Left colon (tissue), 2 donors: Measurements from ENCODE around the gene SLC1A4. TPM values are rescaled to one million over a fixed set of nuclear protein-coding genes. Genes with fewer than 3 reads are reported as not detected.
A peak's percentile ranks its signal among the peaks of the same experiment; 100 is the strongest.

ENCODE experiments used
- ATAC-seq: fragments of 200-7000 bp; cut with Tn5 transposase; one replicate; pipeline ENCODE4 v1.9.1; 2020; ENCODE audit warnings: mild to moderate bottlenecking, moderate library complexity
- DNase-seq, 2 donors: peaks; one replicate each; pipeline ENCODE4 v3.0.0-alpha.2; 2020
- intact Hi-C, 2 donors: fragments of 100-400 bp; cut with DNase I in 1 of 2; cut with micrococcal nuclease in 1 of 2; formaldehyde crosslinking; loops; one replicate each; pipeline versions ENCODE4 v1.11.2 to v1.14.0; 2022; cut with DNase I, micrococcal nuclease
- total RNA-seq, 2 donors: library from RNA; stranded (reverse); fragmentation: NEBNext Ultra II Directional; extraction: Animal tissue kit (Norgen Biotek cat#: 25700); gene quantifications; one replicate each; pipeline ENCODE4 v1.2.1, GENCODE V29; 2021
- donor health status: DM: no; HTN: no; CAD: no.
- donor health status: DM: yes; HTN: yes; CAD: no.

The SLC1A4 gene
- total RNA-seq, 2 donors from 2014 or later: 10.8 to 12.5 TPM

DNA sequence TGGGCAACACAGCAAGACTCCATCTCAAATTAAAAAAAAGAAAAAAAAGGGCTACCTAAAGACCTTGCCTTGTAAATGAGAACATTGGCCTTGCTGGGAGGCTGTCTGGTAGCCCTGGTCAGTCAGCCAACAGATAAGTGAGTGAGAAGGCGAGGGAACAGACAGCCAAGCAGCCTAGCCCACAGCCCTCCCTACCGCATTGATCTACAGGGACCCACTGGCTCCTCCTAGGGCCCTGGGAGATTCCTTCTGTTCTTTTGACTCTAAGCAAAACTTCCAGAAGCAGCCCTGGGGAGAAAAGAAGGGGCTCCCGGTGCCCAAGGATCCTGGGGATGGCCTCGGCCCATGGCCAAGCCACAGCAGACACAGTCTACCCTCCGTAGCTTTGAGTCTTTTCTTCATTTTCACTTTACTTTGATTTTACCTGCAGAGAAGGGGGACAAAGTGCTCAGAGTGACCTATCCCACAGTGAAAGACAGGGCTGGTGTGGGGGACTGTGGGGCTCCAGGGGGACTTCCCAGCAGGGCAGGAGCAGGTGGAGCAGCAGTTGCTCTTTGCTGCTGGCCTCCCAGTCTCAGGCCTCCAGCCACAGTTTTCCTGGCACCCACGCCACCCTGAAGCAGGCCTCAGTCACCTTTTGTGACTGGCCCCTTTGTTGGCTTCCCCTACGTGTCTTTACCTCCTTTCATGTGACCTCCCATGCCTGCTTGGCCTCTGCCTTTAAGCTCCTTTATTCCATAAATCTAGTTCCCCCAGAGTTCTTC lies 72.1 kb downstream of the SLC1A4 start:
- intact Hi-C loops: loop anchor here in 1 of 2 donors (10.0 kb wide), 1 partner anchor 123 kb away; no protein-coding TSS in a partner anchor
- ATAC-seq: no peak
- no peak for DNase-seq

DNA sequence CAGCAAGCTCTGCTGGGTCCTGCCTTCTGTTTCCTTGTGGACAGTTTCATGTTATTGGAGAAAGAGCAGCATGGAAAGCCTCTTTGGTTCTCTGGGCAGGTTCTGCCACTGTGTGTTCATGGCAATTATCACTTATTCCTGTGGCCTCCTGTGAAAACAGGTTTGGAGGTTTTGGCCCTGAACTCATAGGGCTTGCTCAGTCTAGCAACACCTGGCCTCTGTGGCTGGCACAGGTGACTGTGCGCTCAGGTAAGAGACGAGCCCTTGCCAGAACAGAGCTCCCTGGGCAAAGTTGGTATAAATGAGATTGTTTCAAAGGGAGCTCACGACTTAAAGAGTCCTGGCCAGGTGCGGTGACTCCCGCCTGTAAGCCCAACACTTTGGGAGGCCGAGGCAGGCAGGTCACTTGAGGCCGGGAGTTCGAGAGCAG lies 72.7 kb downstream of the SLC1A4 start:
- no peak for DNase-seq
- intact Hi-C loops: loop anchor here in 1 of 2 donors (10.0 kb wide), 1 partner anchor 123 kb away; no protein-coding TSS in a partner anchor
- no peak for ATAC-seq

DNA sequence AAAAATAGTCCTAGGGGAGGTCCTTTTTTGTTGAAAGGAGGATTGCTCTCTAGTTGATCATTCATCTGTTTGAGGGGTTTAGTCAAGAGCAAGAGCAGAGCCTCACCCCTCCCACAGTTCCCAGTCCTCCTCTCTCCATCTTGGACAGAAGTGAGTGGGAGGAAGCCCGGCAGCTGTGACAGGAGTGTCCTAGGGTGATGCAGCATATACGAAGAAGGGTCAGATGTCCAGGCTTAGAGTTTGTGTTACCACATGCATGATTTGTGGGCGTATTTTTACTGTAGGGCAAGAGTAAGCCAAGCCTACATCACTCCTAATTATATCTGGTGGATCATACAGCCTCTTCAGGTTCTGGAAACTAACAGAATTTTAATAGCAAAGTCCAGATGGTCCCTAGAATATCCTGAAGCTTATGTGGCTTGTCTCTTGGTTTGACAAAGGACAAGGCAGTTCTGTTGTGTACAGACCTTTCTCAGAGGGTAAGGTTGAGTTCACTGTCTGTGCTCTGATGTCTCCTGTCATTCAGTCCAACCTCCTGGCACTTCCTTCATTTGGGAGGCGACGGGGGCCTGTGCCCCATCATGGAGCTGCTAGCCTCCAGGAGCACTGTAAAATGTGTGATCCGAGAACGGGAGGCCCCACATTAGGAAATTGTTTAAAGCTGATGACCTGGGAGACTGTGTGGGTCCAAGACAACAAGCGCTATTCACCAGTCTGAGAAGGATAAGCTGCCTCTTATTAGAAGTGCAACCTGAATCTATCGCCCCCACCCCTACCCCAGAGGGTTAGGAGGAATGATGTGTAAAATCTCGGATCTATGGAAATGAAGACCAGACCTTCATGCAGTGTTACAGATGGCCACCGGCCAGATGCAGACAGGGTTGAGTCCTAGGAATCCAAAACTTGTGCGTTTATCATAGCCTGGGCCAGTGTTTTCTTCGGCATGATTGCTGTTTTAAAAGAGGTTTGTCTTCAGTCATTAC lies 73.9 kb downstream of the SLC1A4 start:
- no peak for ATAC-seq
- intact Hi-C loops: loop anchor here in 1 of 2 donors (10.0 kb wide), 1 partner anchor 122 kb away; no protein-coding TSS in a partner anchor
- DNase-seq: no peak

DNA sequence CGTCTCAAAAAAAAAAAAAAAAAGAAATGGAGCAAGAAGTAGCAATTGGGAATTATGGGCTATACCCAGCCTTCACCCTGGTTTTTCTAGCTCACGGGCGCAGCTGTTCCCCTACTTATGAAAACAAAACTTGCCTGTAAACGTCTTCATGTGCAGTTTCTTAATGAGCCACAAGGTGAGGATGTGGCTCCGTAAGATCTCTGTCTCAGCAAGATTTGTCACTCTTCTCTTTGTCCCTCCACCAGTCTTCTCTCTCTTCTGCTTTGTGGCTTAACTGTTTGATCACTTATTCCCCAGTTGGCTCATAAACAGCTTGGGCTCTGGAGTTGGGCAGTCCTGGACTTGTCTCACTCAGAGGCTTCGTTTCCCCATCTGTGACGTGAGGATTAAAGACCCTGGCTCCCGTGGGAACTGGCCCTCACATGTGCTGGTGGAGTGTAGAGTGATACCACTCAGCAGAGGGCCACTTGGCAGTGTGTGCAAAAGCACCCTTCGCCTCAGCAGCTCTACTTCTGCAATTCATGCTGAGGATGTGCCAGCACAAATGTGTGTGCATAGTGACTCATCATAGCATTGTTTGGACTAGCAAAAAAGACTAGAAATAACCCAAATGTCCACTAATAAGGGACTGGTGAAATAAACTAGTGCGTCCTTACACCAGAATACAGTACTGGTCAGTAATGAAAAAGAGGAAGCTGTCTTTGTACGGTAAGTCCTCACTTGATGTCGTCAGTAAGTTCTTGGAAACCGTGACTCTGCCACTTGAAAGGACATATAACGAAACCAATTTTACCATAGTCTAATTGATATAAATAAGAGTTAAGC lies 75.7 kb downstream of the SLC1A4 start:
- intact Hi-C loops: loop anchor here in 1 of 2 donors (10.0 kb wide), 1 partner anchor 120 kb away; no protein-coding TSS in a partner anchor
- DNase-seq (peak; percentile 45 to 60), ATAC-seq (peak; percentile 85)

DNA sequence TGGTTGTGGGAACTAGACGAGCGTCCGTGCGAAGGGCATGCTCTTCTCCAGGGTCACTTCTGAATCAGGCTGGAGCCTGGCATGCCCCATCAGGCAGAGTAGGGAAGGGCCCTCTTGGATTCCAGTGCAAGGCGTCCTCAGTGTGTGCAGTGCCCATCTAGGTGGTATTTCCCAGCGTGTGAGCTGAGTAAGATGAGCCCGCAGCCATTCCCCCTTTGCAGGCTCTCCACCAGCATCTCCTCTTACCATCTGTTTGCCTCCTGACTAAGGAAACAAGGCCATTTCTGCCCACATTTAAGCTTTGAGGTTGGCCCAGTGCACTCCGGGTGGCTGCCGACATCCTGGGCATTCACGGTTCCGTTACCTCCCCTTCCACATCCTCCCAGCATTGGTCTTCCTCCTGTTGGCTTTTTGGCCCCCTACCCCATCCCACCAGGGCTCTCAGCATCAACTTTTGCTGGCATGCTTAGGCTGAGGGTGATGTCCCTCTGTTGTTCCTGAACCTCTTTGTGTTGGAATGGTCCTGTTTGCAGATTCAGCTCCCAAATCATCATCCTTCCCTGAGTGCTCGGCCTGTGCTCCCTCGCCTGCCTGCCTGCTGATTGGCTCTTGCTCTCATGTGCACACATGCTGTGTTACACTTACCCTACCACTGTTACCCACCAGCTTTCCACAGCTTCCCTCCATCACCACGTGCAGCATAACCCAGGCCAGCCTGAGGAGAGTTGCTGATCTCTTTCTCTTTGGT lies 78.8 kb downstream of the SLC1A4 start:
- intact Hi-C loops: loop anchor here in 1 of 2 donors (10.0 kb wide), 1 partner anchor 117 kb away; no protein-coding TSS in a partner anchor
- DNase-seq (no peak), ATAC-seq (no peak)

DNA sequence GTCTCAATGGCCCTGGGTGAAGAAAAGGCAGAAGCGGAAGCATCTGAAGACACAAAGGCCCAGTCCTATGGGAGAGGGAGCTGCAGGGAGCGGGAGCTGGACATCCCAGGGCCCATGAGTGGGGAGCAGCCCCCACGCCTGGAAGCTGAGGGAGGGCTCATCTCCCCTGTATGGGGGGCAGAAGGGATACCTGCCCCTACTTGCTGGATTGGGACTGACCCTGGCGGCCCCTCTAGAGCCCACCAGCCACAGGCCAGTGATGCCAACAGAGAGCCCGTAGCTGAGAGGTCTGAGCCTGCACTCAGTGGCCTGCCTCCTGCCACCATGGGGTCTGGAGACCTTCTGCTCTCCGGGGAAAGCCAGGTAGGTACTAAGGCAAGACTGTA lies 80.2 kb downstream of the SLC1A4 start:
- DNase-seq (no peak), ATAC-seq (no peak)
- intact Hi-C loops: loop anchor here in 1 of 2 donors (10.0 kb wide), 1 partner anchor 115 kb away; no protein-coding TSS in a partner anchor

DNA sequence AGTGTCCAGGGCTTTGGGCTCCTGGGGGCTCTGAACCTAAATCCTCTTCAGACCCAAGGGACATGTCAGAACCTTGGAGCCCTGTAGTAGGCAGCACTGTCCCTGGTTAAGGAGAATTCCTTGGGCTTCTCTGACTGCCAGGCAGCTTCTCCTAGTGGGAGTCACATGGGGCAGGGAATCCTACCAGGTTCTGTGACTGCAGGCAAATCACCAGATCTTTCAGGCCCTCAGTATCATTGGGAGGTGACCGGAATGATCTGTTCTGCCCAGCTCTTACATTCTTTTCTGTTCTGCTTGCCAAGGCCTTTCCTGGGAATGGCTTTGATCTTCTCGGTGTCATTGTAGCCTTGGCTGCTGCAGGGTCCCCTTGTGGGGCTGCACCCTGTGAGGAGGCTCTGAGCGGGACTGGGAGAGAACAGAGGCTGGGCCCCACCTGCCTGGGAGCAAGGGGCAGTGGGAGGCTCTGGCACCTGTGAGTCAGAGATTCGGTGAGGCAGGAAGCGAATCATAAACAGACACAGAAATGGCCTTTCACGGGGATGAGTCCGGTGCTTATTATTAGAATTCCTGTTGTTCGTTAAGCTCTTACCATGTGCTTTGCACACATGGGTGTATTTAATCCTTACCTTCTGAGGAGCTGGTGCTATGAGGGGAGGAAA lies 81.1 kb downstream of the SLC1A4 start:
- intact Hi-C loops: loop anchor here in 1 of 2 donors (10.0 kb wide), 1 partner anchor 54 kb away; no protein-coding TSS in a partner anchor
- peak in 1 of 2 donors; percentile 60 for DNase-seq
- ATAC-seq: peak; percentile 75

DNA sequence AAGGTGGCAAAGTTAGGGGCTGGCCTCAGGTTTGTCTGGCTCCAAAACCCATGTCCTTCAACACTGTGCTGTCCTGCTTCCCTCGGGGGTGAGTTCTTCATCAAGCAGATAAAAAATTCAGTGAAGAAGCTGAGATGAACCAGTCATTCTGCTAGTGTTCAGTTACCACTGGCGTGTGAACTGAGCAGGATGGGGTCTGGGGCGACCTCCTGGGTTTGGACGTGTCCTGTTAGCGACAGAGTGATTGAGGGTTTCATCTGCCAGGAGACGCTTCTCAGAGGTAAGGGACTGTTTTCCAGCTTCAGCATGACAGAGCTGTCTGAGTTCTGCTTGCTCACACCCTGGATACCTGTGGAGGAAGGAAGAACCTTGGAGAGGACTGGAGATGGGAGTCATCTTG lies 81.7 kb downstream of the SLC1A4 start:
- no peak for DNase-seq
- intact Hi-C loops: loop anchor here in 1 of 2 donors (10.0 kb wide), 1 partner anchor 54 kb away; no protein-coding TSS in a partner anchor
- no peak for ATAC-seq

DNA sequence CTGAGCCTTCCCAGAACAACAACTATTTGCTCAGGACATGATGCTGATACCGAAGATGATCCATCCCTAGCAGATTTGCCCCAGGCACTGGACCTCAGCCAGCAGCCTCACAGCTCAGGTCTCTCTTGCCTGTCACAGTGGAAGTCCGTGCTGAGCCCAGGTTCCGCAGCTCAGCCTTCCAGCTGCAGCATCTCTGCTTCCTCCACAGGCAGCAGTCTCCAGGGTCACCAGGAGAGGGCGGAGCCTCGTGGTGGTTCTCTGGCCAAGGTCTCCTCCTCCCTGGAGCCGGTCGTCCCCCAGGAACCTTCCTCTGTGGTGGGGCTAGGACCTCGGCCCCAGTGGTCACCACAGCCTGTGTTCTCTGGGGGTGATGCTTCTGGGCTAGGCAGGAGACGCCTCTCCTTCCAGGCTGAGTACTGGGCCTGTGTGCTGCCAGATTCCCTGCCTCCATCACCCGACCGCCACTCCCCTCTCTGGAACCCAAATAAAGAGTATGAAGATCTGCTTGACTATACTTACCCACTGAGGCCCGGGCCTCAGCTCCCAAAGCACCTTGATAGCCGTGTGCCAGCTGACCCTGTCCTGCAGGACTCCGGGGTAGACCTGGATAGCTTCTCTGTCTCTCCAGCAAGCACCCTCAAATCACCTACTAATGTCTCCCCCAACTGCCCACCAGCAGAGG lies 82.4 kb downstream of the SLC1A4 start:
- ATAC-seq: no peak
- no peak for DNase-seq
- intact Hi-C loops: loop anchor here in 1 of 2 donors (10.0 kb wide), 1 partner anchor 53 kb away; no protein-coding TSS in a partner anchor

DNA sequence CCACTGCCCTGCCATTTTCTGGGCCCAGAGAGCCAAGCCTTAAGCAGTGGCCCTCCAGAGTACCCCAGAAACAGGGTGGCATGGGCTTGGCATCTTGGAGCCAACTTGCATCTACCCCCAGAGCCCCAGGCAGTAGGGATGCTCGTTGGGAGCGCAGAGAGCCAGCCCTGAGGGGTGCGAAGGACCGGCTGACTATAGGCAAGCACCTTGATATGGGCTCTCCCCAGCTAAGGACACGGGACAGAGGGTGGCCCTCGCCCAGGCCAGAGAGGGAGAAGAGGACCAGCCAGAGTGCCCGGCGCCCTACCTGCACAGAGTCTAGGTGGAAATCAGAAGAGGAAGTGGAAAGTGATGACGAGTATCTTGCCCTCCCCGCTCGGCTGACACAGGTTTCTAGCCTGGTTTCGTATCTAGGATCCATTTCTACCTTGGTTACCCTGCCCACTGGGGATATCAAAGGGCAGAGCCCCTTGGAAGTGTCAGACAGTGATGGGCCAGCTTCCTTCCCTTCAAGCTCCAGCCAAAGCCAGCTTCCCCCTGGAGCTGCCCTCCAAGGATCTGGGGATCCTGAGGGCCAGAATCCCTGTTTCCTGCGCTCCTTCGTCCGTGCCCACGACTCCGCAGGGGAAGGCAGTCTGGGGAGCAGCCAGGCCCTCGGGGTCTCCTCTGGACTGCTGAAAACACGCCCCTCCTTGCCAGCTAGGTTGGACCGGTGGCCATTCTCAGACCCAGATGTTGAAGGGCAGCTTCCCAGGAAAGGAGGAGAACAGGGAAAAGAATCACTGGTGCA lies 83.2 kb downstream of the SLC1A4 start:
- ATAC-seq (no peak), DNase-seq (no peak)
- intact Hi-C loops: loop anchor here in 1 of 2 donors (10.0 kb wide), 1 partner anchor 52 kb away; no protein-coding TSS in a partner anchor

Other genes starting within 250 kb of the SLC1A4 start
- gene CEP68, start 67.0 kb downstream of the SLC1A4 start, total RNA-seq: 10 to 100 TPM in 1 of 2 donors, 1 to 10 TPM in 1; 6.6 to 11.4 TPM
- 100 to 1,000 TPM; 172 to 179 TPM for gene RAB1A, start 140.7 kb downstream of the SLC1A4 start, total RNA-seq
- 100 to 1,000 TPM; 291 to 319 TPM for gene ACTR2, start 238.4 kb downstream of the SLC1A4 start, total RNA-seq